OCI-LY7 (cell line): ENCODE data around the gene ITGA3.

ENCODE experiments used
- EZH2phosphoT487 ChIP-seq: fragments of 200-600 bp; sonication (generic); IDR thresholded peaks from 2 replicates; pipeline ENCODE4 v1.6.1; 2018; ENCODE audit warnings: low read depth, borderline replicate concordance, mild to moderate bottlenecking, mixed run types, antibody characterized with exemption, low read length, moderate library complexity, mixed read lengths
- TF ChIP-seq, protein P1 (sequence below): fragments of 200-600 bp; sonication (generic); conservative IDR thresholded peaks from 2 replicates; pipeline ENCODE4 v1.5.1; 2014; ENCODE audit warnings: mild to moderate bottlenecking, antibody characterized with exemption, low read length, moderate library complexity, mixed read lengths

DNA sequence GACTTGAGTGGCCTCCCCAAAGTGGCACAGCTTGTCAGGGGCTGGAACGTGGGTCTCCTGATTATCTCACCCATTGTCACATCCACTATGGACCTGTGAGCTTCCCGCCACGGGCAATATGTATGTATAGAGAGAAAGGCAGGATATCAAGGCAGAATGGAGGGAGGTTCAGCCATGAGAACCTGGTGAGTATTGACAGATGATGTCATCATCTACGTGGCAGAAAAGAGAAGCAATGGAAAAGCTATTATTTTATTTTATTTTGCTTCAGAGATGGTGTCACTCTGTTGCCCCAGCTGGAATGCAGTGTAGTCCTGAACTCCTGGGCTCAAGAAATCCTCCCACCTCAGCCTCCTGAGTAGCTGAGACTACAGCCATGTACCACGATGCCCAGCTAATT is 25.8 kb downstream of the ITGA3 start:
- TF ChIP-seq, protein P1, sequence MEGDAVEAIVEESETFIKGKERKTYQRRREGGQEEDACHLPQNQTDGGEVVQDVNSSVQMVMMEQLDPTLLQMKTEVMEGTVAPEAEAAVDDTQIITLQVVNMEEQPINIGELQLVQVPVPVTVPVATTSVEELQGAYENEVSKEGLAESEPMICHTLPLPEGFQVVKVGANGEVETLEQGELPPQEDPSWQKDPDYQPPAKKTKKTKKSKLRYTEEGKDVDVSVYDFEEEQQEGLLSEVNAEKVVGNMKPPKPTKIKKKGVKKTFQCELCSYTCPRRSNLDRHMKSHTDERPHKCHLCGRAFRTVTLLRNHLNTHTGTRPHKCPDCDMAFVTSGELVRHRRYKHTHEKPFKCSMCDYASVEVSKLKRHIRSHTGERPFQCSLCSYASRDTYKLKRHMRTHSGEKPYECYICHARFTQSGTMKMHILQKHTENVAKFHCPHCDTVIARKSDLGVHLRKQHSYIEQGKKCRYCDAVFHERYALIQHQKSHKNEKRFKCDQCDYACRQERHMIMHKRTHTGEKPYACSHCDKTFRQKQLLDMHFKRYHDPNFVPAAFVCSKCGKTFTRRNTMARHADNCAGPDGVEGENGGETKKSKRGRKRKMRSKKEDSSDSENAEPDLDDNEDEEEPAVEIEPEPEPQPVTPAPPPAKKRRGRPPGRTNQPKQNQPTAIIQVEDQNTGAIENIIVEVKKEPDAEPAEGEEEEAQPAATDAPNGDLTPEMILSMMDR, result no peak
- TF ChIP-seq EZH2phosphoT487, result no peak
